H1 (cell line): ENCODE measurements around the gene HMGA1. TPM values are rescaled to one million over a fixed set of nuclear protein-coding genes. Genes with fewer than 3 reads are reported as not detected.

Experiments used
- ASH2L ChIP-seq: fragments of 200-600, 300-600 bp; sonication (generic); IDR thresholded peaks from one replicate; pipeline ENCODE4 v1.7.1; 2017; ENCODE audit warnings: low read length
- CHD7 ChIP-seq: fragments of 300-600 bp; sonication (generic); IDR thresholded peaks from 2 replicates; pipeline ENCODE4 v1.7.1; 2012; ENCODE audit warnings: low read length, moderate library complexity, mild to moderate bottlenecking, inconsistent platforms; ENCODE audit not compliant: insufficient replicate concordance
- E2F6 ChIP-seq: IDR thresholded peaks from 2 replicates; pipeline ENCODE4 v1.6.1; 2012; ENCODE audit warnings: inconsistent platforms
- GTF2F1 ChIP-seq: IDR thresholded peaks from 2 replicates; pipeline ENCODE4 v1.6.1; 2012; ENCODE audit warnings: low read depth, low read length, improper control_type of control experiment, borderline replicate concordance
- JUND ChIP-seq: IDR thresholded peaks from 2 replicates; pipeline ENCODE4 v1.6.1; 2011; ENCODE audit warnings: mild to moderate bottlenecking, improper control_type of control experiment, low read length
- MAX ChIP-seq: IDR thresholded peaks from 2 replicates; pipeline ENCODE4 v1.6.1; 2012; ENCODE audit warnings: inconsistent platforms
- NRF1 ChIP-seq: IDR thresholded peaks from 2 replicates; pipeline ENCODE4 v1.6.1; 2011; ENCODE audit warnings: mild to moderate bottlenecking, low read depth, low read length, improper control_type of control experiment
- POLR2A ChIP-seq, 2 experiments: IDR thresholded peaks; 1 replicate in 1 of 2; 2 replicates in 1 of 2; pipeline ENCODE4 v1.6.1; 2011; ENCODE audit warnings: low read depth in 2 of 2, low read length in 2 of 2, mild to moderate bottlenecking in 2 of 2; ENCODE audit errors: control extremely low read depth in 1 of 2
- SP4 ChIP-seq: IDR thresholded peaks from 2 replicates; pipeline ENCODE4 v1.6.1; 2012; ENCODE audit warnings: low read length, inconsistent platforms
- TBP ChIP-seq: IDR thresholded peaks from 2 replicates; pipeline ENCODE4 v1.6.1; 2011; ENCODE audit warnings: low read depth, low read length, improper control_type of control experiment
- polyA plus RNA-seq, 7 experiments: library from polyadenylated mRNA; depleted of rRNA in 3 of 7; stranded (reverse) in 5 of 7; unstranded in 2 of 7; fragments of >200 nt in 5 of 7; fragments of 200-250 nt in 2 of 7; gene quantifications; 1 replicate in 5 of 7; 2 replicates in 1 of 7; 4 replicates in 1 of 7; pipeline versions ENCODE4 v1.2.1 to v1.2.3, GENCODE V29; 2011 to 2013; ENCODE audit warnings: missing spikeins in 2 of 7, mixed read lengths in 2 of 7
- total RNA-seq: library from RNA; stranded (reverse); fragmentation: NEBNext Ultra II Directional; extraction: Animal tissue kit (Norgen Biotek cat#: 25700); gene quantifications from 2 replicates; pipeline ENCODE4 v1.2.1, GENCODE V29; 2021

The HMGA1 gene
- total and polyA plus RNA-seq, 2 of the 8 experiments (the other 6 are each of a cell fraction or from before 2014, with no cell fraction given) = 1,557 to 2,636 TPM

GRCh38 chr6:34237722-34238584 is 1.3 kb downstream of the HMGA1 start (continued):
- peak; percentile 90 for TF ChIP-seq E2F6
- TF ChIP-seq TBP = peak; percentile 14; the same call in 1 of the 2 replicates
- TF ChIP-seq NRF1 = no peak
- TF ChIP-seq CHD7 = no peak
- no peak for TF ChIP-seq JUND
- TF ChIP-seq MAX = peak; percentile 96
- peak; percentile 22 for TF ChIP-seq ASH2L
- TF ChIP-seq SP4 = no peak
- TF ChIP-seq POLR2A (IDR thresholded peaks at IDR 0.05; ENCODE audit: control extremely low read depth in 1 of 2, low read depth in 2 of 2, low read length in 2 of 2) = no peak
- no peak for TF ChIP-seq GTF2F1
